Endodermal cell (in vitro differentiated cells): Measurements from ENCODE around the gene TMED5. TPM values are rescaled to one million over a fixed set of nuclear protein-coding genes. Genes with fewer than 3 reads are reported as not detected.

Experiments
- DNase-seq: peaks from one replicate; pipeline ENCODE4 v3.0.0-alpha.2; 2017
- H3K27ac ChIP-seq: 2 replicates; pipeline ENCODE4 v1.5.1; 2013; ENCODE audit warnings: mild to moderate bottlenecking, low read depth, low read length, moderate library complexity
- H3K27me3 ChIP-seq: 2 replicates; pipeline ENCODE4 v1.6.1; 2013; ENCODE audit warnings: mild to moderate bottlenecking, low read length, moderate library complexity; ENCODE audit not compliant: insufficient read depth, control insufficient read depth, poor library complexity, severe bottlenecking
- H3K36me3 ChIP-seq: 2 replicates; pipeline ENCODE4 v1.7.0; 2013; ENCODE audit warnings: mild to moderate bottlenecking, low read length, moderate library complexity; ENCODE audit not compliant: control insufficient read depth, insufficient read depth
- H3K4me1 ChIP-seq: one replicate; pipeline ENCODE4 v1.7.0; 2013; ENCODE audit warnings: low read length; ENCODE audit not compliant: control insufficient read depth, insufficient read depth
- H3K4me3 ChIP-seq: 2 replicates; pipeline ENCODE4 v1.5.1; 2013; ENCODE audit warnings: mild to moderate bottlenecking, low read length, moderate library complexity
- H3K9ac ChIP-seq: 2 replicates; pipeline ENCODE4 v1.6.1; 2013; ENCODE audit warnings: mild to moderate bottlenecking, low read length, moderate library complexity; ENCODE audit not compliant: poor library complexity, severe bottlenecking; ENCODE audit errors: extremely low read depth
- H3K9me3 ChIP-seq: 2 replicates; pipeline ENCODE4 v1.6.1; 2013; ENCODE audit warnings: mild to moderate bottlenecking, low read length, moderate library complexity; ENCODE audit not compliant: control insufficient read depth
- H3K27ac Mint-ChIP-seq: 2 replicates; pipeline ENCODE4 v1.8.0; 2020; ENCODE audit warnings: mixed read lengths
- H3K27me3 Mint-ChIP-seq: 2 replicates; pipeline ENCODE4 v1.8.0; 2021; ENCODE audit warnings: mild to moderate bottlenecking, mixed read lengths; ENCODE audit not compliant: insufficient read depth
- H3K36me3 Mint-ChIP-seq: 2 replicates; pipeline ENCODE4 v1.8.0; 2020; ENCODE audit warnings: low read depth, mixed read lengths
- H3K4me1 Mint-ChIP-seq: 2 replicates; pipeline ENCODE4 v1.8.0; 2020; ENCODE audit warnings: mixed read lengths
- H3K4me3 Mint-ChIP-seq: 2 replicates; pipeline ENCODE4 v1.8.0; 2020; ENCODE audit warnings: mild to moderate bottlenecking, moderate library complexity, mixed read lengths
- H3K9me3 Mint-ChIP-seq: 2 replicates; pipeline ENCODE4 v1.8.0; 2020; ENCODE audit warnings: mild to moderate bottlenecking, mixed read lengths
- WGBS, 2 experiments: methylation state at CpG; one replicate each; pipeline versions ENCODE4 v1.1.5 to v1.1.7; 2013; ENCODE audit warnings: missing lambda C conversion rate in 2 of 2, mixed read lengths in 1 of 2; ENCODE audit not compliant: insufficient coverage in 1 of 2, insufficient read length in 1 of 2; 5-methylcytosine and 5-hydroxymethylcytosine counted together
- total RNA-seq, 2 donors: library from RNA; stranded (reverse); fragmentation: NEBNext Ultra II Directional in 1 of 2; extraction: Animal tissue kit (Norgen Biotek cat#: 25700) in 1 of 2; gene quantifications; 2 replicates in 1 of 2; 3 replicates in 1 of 2; pipeline ENCODE4 v1.2.1, GENCODE V29; 2021
- TF ChIP-seq, protein P1 (sequence below): fragments of 200-600 bp; sonication (generic); conservative IDR thresholded peaks from 2 replicates; pipeline ENCODE4 v1.5.0; 2021; ENCODE audit warnings: antibody characterized with exemption, mild to moderate bottlenecking

Gene TMED5
- total RNA-seq, 2 donors from 2014 or later: 28.0 to 30.2 TPM

- H3K9ac ChIP-seq: no peak overlapping the region
- H3K4me1 ChIP-seq: peaks cover 4% of the 10 kb centered on the region
- no peaks in the 10 kb centered on the region for H3K9me3 ChIP-seq
- H3K27me3 Mint-ChIP-seq: no peaks in the 10 kb centered on the region
- no peak overlapping the region for H3K27ac ChIP-seq
- TF ChIP-seq, protein P1, sequence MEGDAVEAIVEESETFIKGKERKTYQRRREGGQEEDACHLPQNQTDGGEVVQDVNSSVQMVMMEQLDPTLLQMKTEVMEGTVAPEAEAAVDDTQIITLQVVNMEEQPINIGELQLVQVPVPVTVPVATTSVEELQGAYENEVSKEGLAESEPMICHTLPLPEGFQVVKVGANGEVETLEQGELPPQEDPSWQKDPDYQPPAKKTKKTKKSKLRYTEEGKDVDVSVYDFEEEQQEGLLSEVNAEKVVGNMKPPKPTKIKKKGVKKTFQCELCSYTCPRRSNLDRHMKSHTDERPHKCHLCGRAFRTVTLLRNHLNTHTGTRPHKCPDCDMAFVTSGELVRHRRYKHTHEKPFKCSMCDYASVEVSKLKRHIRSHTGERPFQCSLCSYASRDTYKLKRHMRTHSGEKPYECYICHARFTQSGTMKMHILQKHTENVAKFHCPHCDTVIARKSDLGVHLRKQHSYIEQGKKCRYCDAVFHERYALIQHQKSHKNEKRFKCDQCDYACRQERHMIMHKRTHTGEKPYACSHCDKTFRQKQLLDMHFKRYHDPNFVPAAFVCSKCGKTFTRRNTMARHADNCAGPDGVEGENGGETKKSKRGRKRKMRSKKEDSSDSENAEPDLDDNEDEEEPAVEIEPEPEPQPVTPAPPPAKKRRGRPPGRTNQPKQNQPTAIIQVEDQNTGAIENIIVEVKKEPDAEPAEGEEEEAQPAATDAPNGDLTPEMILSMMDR: no peak
- H3K4me3 Mint-ChIP-seq: no peak overlapping the region
- no peaks in the 10 kb centered on the region for H3K27me3 ChIP-seq
- no peak overlapping the region for H3K27ac Mint-ChIP-seq
- no peaks in the 10 kb centered on the region for H3K4me1 Mint-ChIP-seq
- peaks cover 56% of the 10 kb centered on the region for H3K36me3 ChIP-seq
- no peak for DNase-seq
- H3K9me3 Mint-ChIP-seq: no peaks in the 10 kb centered on the region
- peaks cover 34% of the 10 kb centered on the region for H3K36me3 Mint-ChIP-seq
- no peak overlapping the region for H3K4me3 ChIP-seq
Measured at GRCh38 chr1:93206567-93206954, 26.3 kb upstream of the TMED5 start.

DNA sequence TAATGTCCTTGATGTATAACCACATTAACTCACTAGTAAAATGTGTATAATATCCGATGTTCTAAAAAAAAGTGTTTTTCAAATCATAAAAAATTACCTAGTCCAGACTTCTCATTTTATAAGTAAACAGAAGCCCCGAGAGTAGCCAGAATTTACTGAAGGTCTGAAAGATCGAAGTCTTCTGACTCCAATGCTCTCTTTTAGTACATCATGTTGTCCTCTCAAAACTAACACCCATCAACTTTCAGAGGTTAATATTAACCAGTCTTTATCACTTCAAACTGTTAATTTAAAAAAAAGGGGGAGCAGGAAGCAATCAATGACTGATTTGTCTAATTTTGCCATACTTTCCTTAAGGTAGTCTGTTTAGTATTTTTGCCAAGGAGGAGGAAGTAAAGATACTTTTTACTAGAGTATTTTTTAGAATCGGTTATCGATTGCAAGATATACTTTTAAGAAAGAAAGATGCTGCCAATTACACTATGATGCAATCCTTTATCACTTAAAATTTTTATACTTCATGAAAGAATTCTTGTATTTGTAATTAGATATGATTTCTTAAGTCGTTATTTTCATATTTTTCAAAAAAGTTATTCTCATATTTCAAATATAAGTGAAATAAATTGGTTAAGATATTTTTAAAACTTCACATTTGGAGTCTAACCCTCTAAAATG is 25.8 kb upstream of the TMED5 start:
- TF ChIP-seq, protein P1: no peak
- Mint-ChIP-seq H3K27me3 (no peaks in the 10 kb centered on the region), H3K4me1 (no peaks in the 10 kb centered on the region), H3K4me3 (no peak overlapping the region), H3K36me3 (peaks cover 28% of the 10 kb centered on the region), H3K9me3 (no peaks in the 10 kb centered on the region), H3K27ac (no peak overlapping the region)
- Histone ChIP-seq H3K9ac (no peak overlapping the region), H3K4me3 (no peak overlapping the region), H3K27me3 (no peaks in the 10 kb centered on the region), H3K36me3 (peaks cover 52% of the 10 kb centered on the region), H3K27ac (no peak overlapping the region), H3K9me3 (no peaks in the 10 kb centered on the region), H3K4me1 (peaks cover 4% of the 10 kb centered on the region)
- WGBS, 2 experiments: 84 to 95% methylated on average over 2 to 3 of the region's 6 CpGs
- no peak for DNase-seq

DNA sequence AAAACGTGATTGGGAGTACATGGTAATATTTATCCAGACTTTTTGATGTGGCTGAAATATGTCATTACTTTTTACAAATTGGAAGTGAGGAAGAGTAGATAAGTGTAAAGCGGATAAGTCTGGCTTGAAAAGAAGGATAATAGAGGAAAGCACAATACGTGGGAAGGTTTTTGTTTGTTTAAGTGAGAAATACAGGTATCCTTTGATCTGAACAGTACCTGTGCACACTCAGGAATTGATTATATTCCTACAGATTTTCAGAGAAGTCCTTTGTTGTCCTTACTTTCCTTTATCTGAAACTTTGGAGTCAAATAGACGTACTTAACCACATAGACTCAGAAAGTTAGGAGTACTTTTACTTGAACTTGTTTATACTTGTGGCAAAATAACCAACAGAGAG is 20.5 kb upstream of the TMED5 start:
- no peaks in the 10 kb centered on the region for H3K9me3 ChIP-seq
- H3K4me3 ChIP-seq: no peak overlapping the region
- H3K27ac ChIP-seq: no peak overlapping the region
- H3K27me3 ChIP-seq: no peaks in the 10 kb centered on the region
- 95 to 100% methylated on average over 2 to 4 of the region's 4 CpGs for WGBS, 2 experiments
- Mint-ChIP-seq H3K4me1 (no peaks in the 10 kb centered on the region), H3K4me3 (no peak overlapping the region), H3K27ac (no peak overlapping the region), H3K9me3 (peaks cover 6% of the 10 kb centered on the region), H3K27me3 (no peaks in the 10 kb centered on the region), H3K36me3 (peaks cover 31% of the 10 kb centered on the region)
- peaks cover 4% of the 10 kb centered on the region for H3K4me1 ChIP-seq
- TF ChIP-seq, protein P1: no peak
- H3K9ac ChIP-seq: no peak overlapping the region
- no peak for DNase-seq
- H3K36me3 ChIP-seq: peaks cover 48% of the 10 kb centered on the region
